ENCODE data around the gene CD247. TPM values are rescaled to one million over a fixed set of nuclear protein-coding genes. Genes with fewer than 3 reads are reported as not detected.

The CD247 gene
- total and polyA plus RNA-seq, 10 donors, result 15.8 to 67.1 (median 33.1) TPM

- 94 to 99% (median 95%) methylated on average over 7 of the region's 7 CpGs for WGBS, 5 donors
- no peaks in the 10 kb centered on the region for H3K27me3 ChIP-seq (replicated peaks in 1 of 7)
- TF ChIP-seq POLR2A (IDR thresholded peaks at IDR 0.05) (no peak), CTCF (IDR thresholded peaks at IDR 0.05 in 8 of 11, conservative IDR thresholded peaks at IDR 0.05 in 3 of 11) (no peak), POLR2AphosphoS5 (IDR thresholded peaks at IDR 0.05) (peak in 1 of 3 donors; percentile 43)
- peaks cover 0 to 34% (median 0%) of the 10 kb centered on the region in 6 donors for H3K36me3 ChIP-seq
- H3K4me1 ChIP-seq, result peaks cover 3 to 63% (median 45%) of the 10 kb centered on the region in 6 donors
- DNase-seq, result no peak
- H3K4me3 ChIP-seq, result no peak overlapping the region
- no peaks in the 10 kb centered on the region for H3K9me3 ChIP-seq
- peak overlapping the region in 6 of 8 donors; percentile 12 to 88 (median 76) for H3K27ac ChIP-seq
- intact Hi-C loops (cut with DNase I; ENCODE audit: low total_unique reads), result no loop called here
Measured at GRCh38 chr1:167432780-167433179, 85.5 kb downstream of the CD247 start.

GRCh38 chr1:167431909-167432650 is 86.2 kb downstream of the CD247 start:
- no peak for DNase-seq
- H3K36me3 ChIP-seq, result peaks cover 0 to 34% (median 0%) of the 10 kb centered on the region in 6 donors
- 61 to 76% (median 70%) methylated on average over 8 of the region's 8 CpGs for WGBS, 5 donors
- no peak overlapping the region for H3K4me3 ChIP-seq
- H3K27me3 ChIP-seq (replicated peaks in 1 of 7), result no peaks in the 10 kb centered on the region
- TF ChIP-seq POLR2AphosphoS5 (IDR thresholded peaks at IDR 0.05), result no peak
- intact Hi-C loops (cut with DNase I; ENCODE audit: low total_unique reads), result no loop called here
- peaks cover 3 to 61% (median 43%) of the 10 kb centered on the region in 6 donors for H3K4me1 ChIP-seq
- peak overlapping the region in 7 of 8 donors; percentile 11 to 88 (median 75) for H3K27ac ChIP-seq
- no peaks in the 10 kb centered on the region for H3K9me3 ChIP-seq

DNA sequence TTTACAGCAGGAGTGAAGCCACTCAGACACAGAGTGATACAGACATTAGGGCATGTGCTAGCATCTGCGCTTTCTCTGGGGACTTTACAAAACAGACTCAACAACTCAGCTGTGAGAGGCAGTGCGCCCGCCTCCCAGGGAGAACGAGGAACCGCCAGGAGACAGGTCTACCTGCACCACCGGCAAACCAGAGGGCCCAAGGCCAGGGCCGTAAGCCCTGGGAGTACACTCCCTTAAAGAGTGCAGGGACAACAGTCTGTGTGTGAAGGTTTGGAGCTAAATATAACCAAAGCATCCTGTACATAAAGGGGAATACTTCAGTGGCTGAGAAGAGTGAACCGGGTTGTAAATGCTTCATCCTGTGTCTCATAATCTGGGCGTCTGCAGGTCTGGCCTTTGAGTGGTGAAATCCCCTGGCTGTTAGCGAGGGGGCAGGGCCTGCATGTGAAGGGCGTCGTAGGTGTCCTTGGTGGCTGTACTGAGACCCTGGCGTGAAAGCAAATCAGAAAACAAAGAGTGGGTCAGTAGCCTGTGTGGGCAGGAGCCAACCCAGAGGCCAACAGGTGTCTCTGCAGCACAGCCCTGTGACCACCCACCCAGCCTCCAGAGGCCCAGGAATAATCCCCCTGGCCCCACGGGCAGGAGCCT is 86.9 kb downstream of the CD247 start:
- no peaks in the 10 kb centered on the region for H3K27me3 ChIP-seq (replicated peaks in 1 of 7)

DNA sequence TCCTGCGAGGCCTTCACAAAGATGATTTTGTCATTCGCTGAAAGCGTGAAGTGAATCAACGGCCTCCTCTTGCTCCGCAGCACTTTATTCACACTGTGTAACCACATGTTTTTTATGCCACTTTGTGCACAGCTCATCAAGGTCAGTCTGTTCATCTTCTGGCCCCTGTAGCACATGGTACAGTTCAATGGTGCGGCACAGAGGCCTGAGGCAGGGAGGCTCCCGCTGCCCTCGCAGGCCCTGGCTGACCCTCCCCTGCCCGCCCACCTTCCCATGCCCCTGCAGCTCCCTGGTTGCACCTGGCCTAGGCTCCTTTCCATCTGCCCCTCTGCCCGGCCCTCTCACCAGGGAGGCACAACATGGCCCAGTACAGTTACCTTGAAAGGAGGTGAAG is 87.5 kb downstream of the CD247 start:
- Histone ChIP-seq H3K4me1 (peaks cover 3 to 59% (median 43%) of the 10 kb centered on the region in 6 donors), H3K4me3 (no peak overlapping the region), H3K27me3 (replicated peaks in 1 of 7) (no peaks in the 10 kb centered on the region), H3K36me3 (peaks cover 0 to 36% (median 0%) of the 10 kb centered on the region in 6 donors), H3K9me3 (no peaks in the 10 kb centered on the region), H3K27ac (peak overlapping the region; percentile 11 to 88 (median 70))
- DNase-seq, result no peak
- intact Hi-C loops (cut with DNase I; ENCODE audit: low total_unique reads), result no loop called here
- TF ChIP-seq CTCF (IDR thresholded peaks at IDR 0.05 in 8 of 11, conservative IDR thresholded peaks at IDR 0.05 in 3 of 11) (no peak), POLR2AphosphoS5 (IDR thresholded peaks at IDR 0.05) (peak in 1 of 3 donors; percentile 43), POLR2A (IDR thresholded peaks at IDR 0.05) (no peak)
- WGBS, 5 donors, result 60 to 71% (median 70%) methylated on average over 10 of the region's 10 CpGs

More for the DNA sequence above, 86.9 kb downstream of the CD247 start:
- Histone ChIP-seq H3K27ac (peak overlapping the region in 7 of 8 donors; percentile 11 to 88 (median 75)), H3K4me1 (peaks cover 3 to 59% (median 43%) of the 10 kb centered on the region in 6 donors), H3K4me3 (no peak overlapping the region), H3K36me3 (peaks cover 0 to 34% (median 0%) of the 10 kb centered on the region in 6 donors), H3K9me3 (no peaks in the 10 kb centered on the region)
- WGBS, 5 donors, result 57 to 75% (median 65%) methylated on average over 13 to 14 of the region's 14 CpGs
- DNase-seq, result no peak
- TF ChIP-seq POLR2A (IDR thresholded peaks at IDR 0.05), result no peak
- TF ChIP-seq CTCF (IDR thresholded peaks at IDR 0.05 in 8 of 11, conservative IDR thresholded peaks at IDR 0.05 in 3 of 11), result no peak
- no peak for TF ChIP-seq POLR2AphosphoS5 (IDR thresholded peaks at IDR 0.05)
- intact Hi-C loops (cut with DNase I; ENCODE audit: low total_unique reads), result no loop called here
